ENCODE results near the gene RECQL.

Gene RECQL

GRCh38 chr12:21505888-21506287 is 4.5 kb upstream of the RECQL start:
- H3K4me3 ChIP-seq: no peak overlapping the region
- H3K27ac ChIP-seq: no peak overlapping the region
- TF ChIP-seq, protein P1, sequence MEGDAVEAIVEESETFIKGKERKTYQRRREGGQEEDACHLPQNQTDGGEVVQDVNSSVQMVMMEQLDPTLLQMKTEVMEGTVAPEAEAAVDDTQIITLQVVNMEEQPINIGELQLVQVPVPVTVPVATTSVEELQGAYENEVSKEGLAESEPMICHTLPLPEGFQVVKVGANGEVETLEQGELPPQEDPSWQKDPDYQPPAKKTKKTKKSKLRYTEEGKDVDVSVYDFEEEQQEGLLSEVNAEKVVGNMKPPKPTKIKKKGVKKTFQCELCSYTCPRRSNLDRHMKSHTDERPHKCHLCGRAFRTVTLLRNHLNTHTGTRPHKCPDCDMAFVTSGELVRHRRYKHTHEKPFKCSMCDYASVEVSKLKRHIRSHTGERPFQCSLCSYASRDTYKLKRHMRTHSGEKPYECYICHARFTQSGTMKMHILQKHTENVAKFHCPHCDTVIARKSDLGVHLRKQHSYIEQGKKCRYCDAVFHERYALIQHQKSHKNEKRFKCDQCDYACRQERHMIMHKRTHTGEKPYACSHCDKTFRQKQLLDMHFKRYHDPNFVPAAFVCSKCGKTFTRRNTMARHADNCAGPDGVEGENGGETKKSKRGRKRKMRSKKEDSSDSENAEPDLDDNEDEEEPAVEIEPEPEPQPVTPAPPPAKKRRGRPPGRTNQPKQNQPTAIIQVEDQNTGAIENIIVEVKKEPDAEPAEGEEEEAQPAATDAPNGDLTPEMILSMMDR (IDR thresholded peaks at IDR 0.05): no peak
- DNase-seq (ENCODE audit: low spot score): no peak

DNA sequence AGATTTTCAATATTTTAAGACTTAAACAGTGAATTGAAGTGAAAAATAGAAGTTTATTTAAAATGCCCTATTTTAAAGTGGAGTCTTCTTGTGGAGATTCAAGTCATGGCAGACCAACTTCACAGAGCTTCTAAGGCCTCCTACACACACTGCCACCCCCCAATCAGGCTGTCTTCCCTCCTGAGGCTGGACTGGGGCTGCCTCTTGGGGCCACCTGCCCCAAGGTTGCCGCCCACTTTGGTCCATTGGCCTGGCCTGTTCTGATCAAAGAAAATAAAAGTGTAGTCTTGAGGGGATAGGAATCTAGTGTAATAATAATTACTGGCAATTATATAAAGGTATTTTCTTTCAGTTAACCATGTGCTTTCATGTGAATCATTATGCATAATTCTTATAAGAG is 1.4 kb upstream of the RECQL start:
- Histone ChIP-seq H3K27ac (no peak overlapping the region), H3K4me3 (peak overlapping the region; percentile 85)
- TF ChIP-seq, protein P1 (IDR thresholded peaks at IDR 0.05): no peak
- DNase-seq (ENCODE audit: low spot score): no peak

GRCh38 chr12:21502164-21502496 is 695 bp upstream of the RECQL start:
- no peak for DNase-seq (ENCODE audit: low spot score)
- peak overlapping the region; percentile 73 to 95 for H3K27ac ChIP-seq
- TF ChIP-seq, protein P1 (IDR thresholded peaks at IDR 0.05): no peak
- peak overlapping the region; percentile 85 for H3K4me3 ChIP-seq

GRCh38 chr12:21500786-21501257 is 613 bp downstream of the RECQL start:
- Histone ChIP-seq H3K27ac (peak overlapping the region; percentile 73 to 95), H3K4me3 (peak overlapping the region; percentile 85)
- TF ChIP-seq, protein P1 (IDR thresholded peaks at IDR 0.05): no peak
- no peak for DNase-seq (ENCODE audit: low spot score)

DNA sequence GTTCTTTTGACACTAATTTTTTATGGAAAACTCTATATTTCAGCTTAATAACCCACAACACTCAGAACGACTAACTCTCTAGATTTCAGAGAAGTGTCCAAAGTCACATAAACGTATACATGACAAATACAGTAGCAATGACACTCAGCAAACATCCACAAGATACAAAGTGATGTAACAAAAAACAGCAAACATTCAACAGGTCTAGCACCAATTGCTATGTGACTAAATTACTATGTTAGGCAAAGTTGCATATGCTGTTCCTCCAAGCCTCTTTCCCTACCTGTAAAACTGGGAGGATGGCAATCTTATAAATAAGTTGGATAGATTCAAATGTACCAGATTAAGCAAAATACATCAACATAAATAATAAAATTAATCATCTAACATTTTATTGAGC is 1.7 kb downstream of the RECQL start:
- Histone ChIP-seq H3K4me3 (peak overlapping the region; percentile 85), H3K27ac (no peak overlapping the region)
- no peak for DNase-seq (ENCODE audit: low spot score)
- TF ChIP-seq, protein P1 (IDR thresholded peaks at IDR 0.05): no peak

- DNase-seq (ENCODE audit: low spot score): no peak
- no peak overlapping the region for H3K27ac ChIP-seq
- no peak overlapping the region for H3K4me3 ChIP-seq
- TF ChIP-seq, protein P1 (IDR thresholded peaks at IDR 0.05): no peak
These were observed 15.4 kb downstream of the RECQL start for GRCh38 chr12:21485998-21486397.

DNA sequence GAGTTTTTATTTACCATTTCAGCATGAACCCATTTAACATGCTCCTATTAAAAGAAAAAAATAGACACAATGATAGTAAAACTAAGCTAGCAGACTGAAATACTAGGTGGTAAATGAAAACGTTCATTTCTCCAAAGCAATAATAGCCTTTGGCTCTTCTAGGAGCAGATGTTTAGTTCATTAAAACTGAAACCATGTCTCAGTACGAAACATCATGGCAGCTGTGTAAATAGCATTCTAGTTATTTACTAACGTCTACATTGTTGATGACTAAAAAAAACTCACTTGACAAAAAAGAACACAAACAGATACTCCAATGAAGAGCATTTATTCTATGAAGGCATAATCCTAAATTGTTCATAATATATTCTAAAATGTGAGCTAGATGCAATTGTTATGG is 17.9 kb downstream of the RECQL start:
- Histone ChIP-seq H3K4me3 (no peak overlapping the region), H3K27ac (no peak overlapping the region)
- TF ChIP-seq, protein P1 (IDR thresholded peaks at IDR 0.05): no peak
- no peak for DNase-seq (ENCODE audit: low spot score)

All from coronary artery (tissue), 2 donors.